GM21529 (cell line): Measurements from ENCODE around the gene GPR137.
A peak's percentile ranks its signal among the peaks of the same experiment; 100 is the strongest.
"Not testable (repeated sequence)": the region's sequence is repeated elsewhere in the genome, so short reads cannot be mapped to it uniquely, and the experiment has no call there.

Experiments
- ATAC-seq: cut with Tn5 transposase; IDR thresholded peaks from one replicate; pipeline ENCODE4 v1.9.1; 2021; ENCODE audit not compliant: unreplicated experiment

The GPR137 gene

GRCh38 chr11:64317961-64318765, 32.5 kb downstream of the GPR137 start, which contains the start of gene PRDX5:
PRDX5 (plus strand) TSS chr11:64318121; CDS start chr11:64318216, 95 bp downstream.
- peak; percentile 72 for ATAC-seq

DNA sequence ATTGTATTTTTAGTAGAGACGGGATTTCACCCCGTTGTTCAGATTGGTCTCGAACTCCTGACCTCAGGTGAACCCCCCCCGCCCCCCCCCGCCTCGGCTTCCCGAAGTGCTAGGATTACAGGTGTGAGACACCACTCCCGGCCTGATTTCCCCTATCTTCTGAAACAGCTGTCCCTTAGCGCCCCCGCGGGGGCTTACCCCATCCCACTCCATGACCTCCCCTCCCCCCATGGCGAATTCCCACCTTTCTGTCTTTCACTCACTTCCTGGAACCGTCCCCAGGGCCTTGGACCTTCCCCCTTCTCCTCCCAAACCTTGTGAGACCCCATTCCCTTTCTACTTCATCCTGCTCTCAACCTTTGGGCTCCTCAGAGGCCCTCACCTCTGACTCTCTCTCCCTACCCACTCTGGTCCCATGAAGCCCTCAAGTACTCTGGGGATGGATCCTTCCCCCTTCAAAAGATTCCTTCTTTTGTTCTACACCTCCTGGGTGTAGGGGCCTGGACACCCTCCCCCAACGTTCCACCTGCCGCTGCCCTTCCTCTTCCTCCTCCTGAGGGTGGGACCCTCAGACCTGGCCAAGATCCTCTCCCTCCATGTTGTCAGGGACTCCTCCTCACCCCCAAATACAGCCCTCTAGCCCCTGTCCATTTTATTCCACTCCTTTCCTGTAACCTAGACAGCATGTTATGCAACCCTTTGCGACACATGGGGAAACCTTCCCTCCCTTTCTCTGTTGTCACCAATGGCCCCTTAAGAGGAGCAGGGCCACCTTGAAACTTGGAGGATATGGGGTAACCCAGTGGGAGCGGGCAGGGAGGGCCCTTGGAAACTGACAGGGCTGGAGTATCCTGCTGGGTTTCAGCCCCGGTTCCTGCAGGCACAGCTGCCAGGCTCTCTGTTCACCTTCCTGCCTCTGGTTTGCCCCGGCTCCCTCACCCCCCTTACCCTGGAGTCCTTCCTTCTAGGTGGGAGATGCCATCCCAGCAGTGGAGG, 33.4 kb downstream of the GPR137 start:
- ATAC-seq, result no peak

DNA sequence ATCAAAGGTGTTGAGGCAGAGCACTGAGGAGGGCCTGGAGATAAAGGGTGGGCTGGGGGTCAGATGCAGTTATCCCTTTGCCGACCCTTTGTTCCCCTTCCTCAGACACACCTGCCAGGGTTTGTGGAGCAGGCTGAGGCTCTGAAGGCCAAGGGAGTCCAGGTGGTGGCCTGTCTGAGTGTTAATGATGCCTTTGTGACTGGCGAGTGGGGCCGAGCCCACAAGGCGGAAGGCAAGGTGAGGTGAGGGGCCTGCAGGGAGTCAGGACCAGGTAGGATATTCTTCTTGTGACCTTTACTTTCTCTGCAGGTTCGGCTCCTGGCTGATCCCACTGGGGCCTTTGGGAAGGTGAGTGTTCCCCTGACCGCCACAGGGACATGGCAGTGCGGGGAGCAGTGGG, 34.9 kb downstream of the GPR137 start:
- no peak for ATAC-seq

- ATAC-seq, result no peak
Observed at GRCh38 chr11:64321026-64321425, 35.4 kb downstream of the GPR137 start.

DNA sequence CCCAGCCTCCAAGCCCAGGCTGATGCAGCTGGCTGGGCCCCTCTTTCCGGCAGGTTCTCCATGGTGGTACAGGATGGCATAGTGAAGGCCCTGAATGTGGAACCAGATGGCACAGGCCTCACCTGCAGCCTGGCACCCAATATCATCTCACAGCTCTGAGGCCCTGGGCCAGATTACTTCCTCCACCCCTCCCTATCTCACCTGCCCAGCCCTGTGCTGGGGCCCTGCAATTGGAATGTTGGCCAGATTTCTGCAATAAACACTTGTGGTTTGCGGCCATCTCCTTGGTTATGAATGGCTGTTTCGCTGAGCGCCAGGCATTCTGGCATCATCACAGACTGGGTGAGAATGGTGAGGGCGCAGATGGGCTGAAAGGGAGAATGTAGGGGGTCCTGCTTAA, 35.9 kb downstream of the GPR137 start:
- ATAC-seq, result no peak

- no peak for ATAC-seq
Observed at GRCh38 chr11:64322925-64323260, 37.2 kb downstream of the GPR137 start.

DNA sequence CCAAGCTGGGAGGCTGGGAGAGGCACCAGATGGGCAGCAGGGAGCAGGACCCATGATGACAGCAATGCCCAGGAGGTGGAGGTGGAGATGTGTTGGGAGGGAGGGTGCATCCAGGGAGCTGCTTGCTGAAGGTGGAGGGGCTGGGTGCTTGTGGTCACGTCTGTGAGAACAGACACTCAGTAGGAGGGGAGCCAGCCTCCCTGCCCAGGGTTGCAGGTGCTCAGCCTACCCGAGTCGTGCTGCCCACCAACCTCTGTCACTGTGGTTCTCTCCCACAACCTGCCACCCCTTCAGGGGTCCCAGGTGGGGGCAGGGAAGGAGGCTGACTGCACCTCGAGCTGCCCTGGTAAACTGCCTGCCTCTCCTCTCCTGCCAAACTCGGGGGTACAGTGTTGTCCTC, 37.7 kb downstream of the GPR137 start:
- no peak for ATAC-seq

DNA sequence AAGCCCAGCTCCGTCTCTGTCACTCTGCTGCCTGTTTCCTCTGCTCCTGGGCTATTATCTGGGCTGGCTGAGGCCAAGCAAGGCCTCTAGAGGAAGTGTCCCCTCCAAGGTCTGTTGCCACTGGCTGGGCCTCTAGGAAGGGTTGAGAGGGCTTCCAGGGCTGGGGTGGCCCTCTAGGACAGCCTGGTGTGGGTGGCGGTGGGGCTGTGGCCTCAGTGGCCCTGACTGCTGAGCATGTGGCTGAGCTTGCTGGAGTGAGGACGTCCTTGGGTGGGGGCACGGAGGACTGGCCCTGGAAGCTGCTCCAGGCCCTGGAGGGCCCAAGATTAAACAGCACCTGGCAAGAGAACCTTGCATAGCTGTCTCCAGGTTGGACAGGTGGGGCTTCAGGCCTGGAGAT, 38.3 kb downstream of the GPR137 start:
- not testable (repeated sequence) for ATAC-seq

DNA sequence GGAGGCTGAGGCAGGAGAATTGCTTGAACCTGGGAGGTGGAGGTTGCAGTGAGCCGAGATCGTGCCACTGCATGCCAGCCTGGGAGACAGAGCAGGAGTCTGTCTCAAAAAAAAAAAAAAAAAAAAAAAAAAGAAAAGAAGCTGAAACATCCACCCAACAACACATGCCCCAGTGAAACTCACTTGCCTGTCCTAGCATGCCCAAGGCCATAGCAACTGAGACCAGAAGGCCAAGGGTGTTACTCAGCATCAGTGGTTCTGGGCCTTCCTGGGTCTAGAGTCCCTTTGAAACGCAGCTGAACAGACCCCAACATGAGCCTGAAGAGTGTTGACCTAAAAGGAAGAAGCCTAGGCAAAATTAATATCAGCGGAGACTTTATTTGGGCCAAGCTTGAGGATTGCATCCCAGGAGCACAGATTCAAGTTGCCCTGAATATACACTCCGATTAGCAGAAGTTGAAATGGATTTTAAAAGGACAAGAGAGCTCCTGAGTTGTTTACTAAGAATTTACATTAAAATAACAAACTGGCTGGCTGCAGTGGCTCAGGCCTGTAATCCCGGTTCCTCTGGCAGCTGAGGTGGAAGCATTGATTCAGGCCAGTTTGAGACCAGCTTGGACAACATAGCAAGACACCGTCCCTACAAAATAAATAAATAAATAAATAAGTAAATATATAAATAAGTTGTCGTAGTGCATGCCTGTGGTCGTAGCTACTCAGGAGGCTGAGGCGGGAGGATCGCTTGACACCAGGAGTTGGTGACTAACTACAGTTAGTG, 39.2 kb downstream of the GPR137 start:
- ATAC-seq, result no peak

DNA sequence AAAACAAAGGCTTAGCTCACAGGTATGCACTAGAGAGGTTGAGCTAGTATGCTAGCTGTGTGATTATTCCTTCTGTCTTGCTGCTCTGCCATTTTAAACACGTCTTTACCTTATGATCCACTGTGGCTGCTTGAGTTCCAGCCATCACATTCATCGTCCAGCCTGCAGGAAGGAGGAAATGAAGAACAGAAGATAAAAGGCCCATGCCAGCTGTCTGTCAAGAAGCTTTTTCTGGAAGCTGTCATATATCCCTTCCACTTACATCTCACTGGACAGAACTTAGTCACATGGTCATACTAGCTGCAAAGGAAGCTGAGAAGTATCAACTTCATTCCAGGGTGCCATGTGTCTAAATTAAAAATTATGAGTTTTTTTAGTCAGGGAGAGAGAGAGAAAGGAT, 41.7 kb downstream of the GPR137 start:
- ATAC-seq, result no peak

DNA sequence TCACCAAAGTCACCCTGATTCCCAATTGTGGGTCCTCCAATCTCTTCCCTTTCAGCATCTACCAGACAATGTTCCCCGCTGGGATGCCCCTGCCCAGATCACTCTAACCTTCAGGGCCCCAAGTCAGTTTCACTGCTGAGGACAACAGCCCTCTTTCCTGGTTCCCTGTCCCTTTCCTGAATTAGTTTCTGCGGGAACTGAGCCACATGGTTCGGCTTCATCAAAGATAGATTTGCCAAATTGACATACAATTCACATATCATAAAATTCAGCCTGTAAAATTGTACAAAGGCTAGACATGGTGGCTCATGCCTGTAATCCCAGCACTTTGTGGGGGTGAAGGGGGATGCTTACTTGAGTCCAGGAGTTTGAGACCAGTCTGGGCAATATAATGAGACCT, 42.3 kb downstream of the GPR137 start:
- no peak for ATAC-seq

DNA sequence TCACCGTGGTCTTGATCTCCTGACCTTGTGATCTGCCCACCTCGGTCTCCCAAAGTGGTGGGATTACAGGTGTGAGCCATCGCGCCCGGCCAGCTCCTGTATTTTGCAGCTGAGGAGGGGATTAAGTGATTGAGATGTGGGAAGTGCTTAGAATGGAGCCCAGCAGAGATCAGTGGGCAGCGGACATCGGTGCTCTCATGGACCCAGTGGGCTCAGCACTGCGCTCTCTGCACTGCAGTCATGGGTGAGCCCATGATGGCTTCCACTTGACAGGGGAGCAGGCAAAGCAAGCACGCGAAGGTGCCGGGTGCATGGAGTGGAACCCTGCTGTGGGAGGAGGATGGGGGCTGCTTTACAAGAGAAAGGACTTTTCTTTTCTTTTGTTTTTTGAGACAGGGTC, 45.2 kb downstream of the GPR137 start:
- ATAC-seq, result no peak

- ATAC-seq, result peak; percentile 51
Observed at GRCh38 chr11:64331569-64332371, 46.1 kb downstream of the GPR137 start.

GRCh38 chr11:64333556-64333955, 47.9 kb downstream of the GPR137 start:
- ATAC-seq, result no peak

DNA sequence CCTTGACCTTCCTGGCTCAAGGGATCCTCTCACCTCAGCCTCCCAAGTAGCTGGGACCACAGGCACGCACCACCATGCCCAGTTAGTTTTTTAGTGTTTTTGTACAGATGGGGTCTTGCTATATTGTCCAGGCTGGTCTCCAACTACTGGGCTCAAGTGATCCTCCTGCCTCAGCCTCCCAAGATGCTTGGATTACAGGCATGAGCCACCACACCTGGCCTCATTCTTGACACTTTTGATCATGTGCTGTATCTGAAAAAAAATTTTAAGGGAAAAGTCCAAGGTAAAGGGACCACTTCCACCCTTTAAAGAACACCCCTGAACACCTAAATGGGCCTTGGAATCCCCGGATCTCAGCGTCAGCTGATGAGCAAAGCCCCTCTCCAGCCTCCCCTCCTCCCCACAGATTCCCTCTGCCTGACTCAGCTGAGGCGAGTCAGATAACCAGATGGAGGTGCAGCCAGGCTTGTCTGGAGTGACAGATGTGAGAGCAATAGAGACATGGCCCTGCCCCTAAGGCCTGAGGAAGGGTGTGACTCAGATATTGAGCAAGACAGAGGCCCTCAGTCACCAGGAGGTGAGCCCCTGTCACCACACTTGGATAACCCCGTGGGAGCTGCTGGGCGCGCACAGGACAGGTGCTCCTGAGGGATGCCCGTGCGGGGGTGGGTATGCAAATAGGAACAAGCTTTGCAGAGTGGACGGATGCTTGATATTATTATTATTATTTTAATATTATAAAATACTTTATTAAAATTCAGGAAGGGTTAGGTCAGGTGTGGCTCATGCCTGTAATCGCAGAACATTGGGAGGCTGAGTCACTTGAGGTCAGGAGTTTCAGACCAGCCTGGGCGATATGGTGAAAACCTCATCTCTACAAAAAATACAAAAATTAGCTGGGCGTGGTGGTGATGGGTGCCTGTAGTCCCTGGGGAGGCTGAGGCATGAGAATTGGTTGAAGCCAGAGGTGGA, 49.4 kb downstream of the GPR137 start:
- peak; percentile 83 for ATAC-seq

- no peak for ATAC-seq
Observed at GRCh38 chr11:64337538-64338249, 52.0 kb downstream of the GPR137 start.

DNA sequence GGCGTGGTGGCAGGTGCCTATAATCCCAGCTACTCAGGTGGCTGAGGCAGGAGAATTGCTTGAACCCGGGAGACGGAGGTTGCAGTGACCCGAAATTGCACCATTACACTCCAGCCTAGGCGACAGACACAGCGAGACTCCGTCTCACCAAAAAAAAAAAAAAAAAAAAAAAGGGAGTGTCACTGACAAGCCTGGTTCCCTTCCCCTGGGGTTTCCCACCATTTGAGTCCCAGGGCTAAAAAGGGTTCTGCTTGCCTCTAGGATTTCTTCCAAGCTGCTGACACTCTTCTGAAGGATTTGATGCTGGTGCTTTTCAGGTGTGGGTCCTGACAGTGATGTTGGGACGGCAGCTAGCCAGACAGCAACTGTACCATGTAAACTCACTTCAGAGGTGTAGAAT, 53.1 kb downstream of the GPR137 start:
- ATAC-seq, result no peak
